PC-3 (cell line): ENCODE results near the gene TNFSF10. TPM values are rescaled to one million over a fixed set of nuclear protein-coding genes. Genes with fewer than 3 reads are reported as not detected.

Experiments
- ATAC-seq: fragments of 200-7000 bp; cut with Tn5 transposase; 2 replicates; pipeline ENCODE4 v1.9.1; 2020; ENCODE audit warnings: mild to moderate bottlenecking, moderate library complexity
- BruUV-seq: library from RNA; stranded (reverse); fragments of 400-500 nt; replicated peaks from 2 replicates; lab custom pipeline; 2021; lab: Mats Ljungman, UMichigan
- CTCF ChIA-PET: fragments of 300-600 bp; sonication (Branson Sonifier 250); formaldehyde crosslinking; loops from one replicate; lab custom pipeline; 2022; ENCODE audit warnings: antibody characterized with exemption; lab: Charles Lee
- POLR2A ChIA-PET: fragments of 300-600 bp; sonication (Branson Sonifier 250); formaldehyde crosslinking; loops from one replicate; lab custom pipeline; 2022; ENCODE audit warnings: antibody characterized with exemption; ENCODE audit not compliant: unreplicated experiment; lab: Charles Lee
- DNase-seq: peaks from one replicate; pipeline ENCODE4 v3.0.0-alpha.2; 2015
- H2AFZ ChIP-seq: fragments of 300-600 bp; sonication (generic); 2 replicates; pipeline ENCODE4 v1.6.0; 2016; ENCODE audit warnings: antibody characterized with exemption, low read length
- H3F3A ChIP-seq: fragments of 300-600 bp; sonication (generic); one replicate; pipeline ENCODE4 v1.6.0; 2017; ENCODE audit warnings: antibody characterized with exemption, low read length, control low read depth, mild to moderate bottlenecking; ENCODE audit not compliant: unreplicated experiment
- H3K27ac ChIP-seq: fragments of 300-600 bp; sonication (generic); 2 replicates; pipeline ENCODE4 v1.5.1; 2016; ENCODE audit warnings: mild to moderate bottlenecking, low read length
- H3K27me3 ChIP-seq: fragments of 300-600 bp; sonication (generic); 2 replicates; pipeline ENCODE4 v1.6.1; 2016; ENCODE audit warnings: low read length, mixed read lengths
- H3K36me3 ChIP-seq: fragments of 300-600 bp; sonication (generic); 2 replicates; pipeline ENCODE4 v1.6.1; 2016; ENCODE audit warnings: low read depth, mixed run types, low read length, mixed read lengths
- H3K4me1 ChIP-seq: fragments of 300-600 bp; sonication (generic); 2 replicates; pipeline ENCODE4 v1.5.1; 2016; ENCODE audit warnings: low read length; ENCODE audit not compliant: insufficient read depth
- H3K4me2 ChIP-seq: fragments of 300-600 bp; sonication (generic); 2 replicates; pipeline ENCODE4 v1.6.0; 2016; ENCODE audit warnings: low read length
- H3K4me3 ChIP-seq: fragments of 300-600 bp; sonication (generic); 2 replicates; pipeline ENCODE4 v1.5.1; 2016; ENCODE audit warnings: mild to moderate bottlenecking, low read length, mixed read lengths
- H3K79me2 ChIP-seq: fragments of 300-600 bp; sonication (generic); 2 replicates; pipeline ENCODE4 v1.6.1; 2017; ENCODE audit warnings: low read length, mixed read lengths
- H3K9ac ChIP-seq: fragments of 300-600 bp; sonication (generic); 2 replicates; pipeline ENCODE4 v1.6.0; 2016; ENCODE audit warnings: mild to moderate bottlenecking, low read length
- H3K9me2 ChIP-seq: fragments of 300-600 bp; sonication (generic); replicated peaks from 2 replicates; pipeline ENCODE4 v1.6.1; 2016; ENCODE audit warnings: mixed run types, low read length, mixed read lengths
- H3K9me3 ChIP-seq: fragments of 300-600 bp; sonication (generic); 2 replicates; pipeline ENCODE4 v1.6.1; 2016; ENCODE audit warnings: low read length, mixed read lengths
- H4K20me1 ChIP-seq: fragments of 300-600 bp; sonication (generic); 2 replicates; pipeline ENCODE4 v1.6.1; 2016; ENCODE audit warnings: low read length, mixed read lengths
- CTCF ChIP-seq: fragments of 300-600 bp; sonication (generic); conservative IDR thresholded peaks from 2 replicates; pipeline ENCODE4 v1.5.1; 2017; ENCODE audit warnings: antibody characterized with exemption, low read depth, mild to moderate bottlenecking, low read length
- EZH2 ChIP-seq: fragments of 300-600 bp; sonication (generic); IDR thresholded peaks from one replicate; pipeline ENCODE4 v1.6.1; 2017; ENCODE audit warnings: antibody characterized with exemption, mild to moderate bottlenecking, low read length; ENCODE audit not compliant: unreplicated experiment
- EZH2phosphoT487 ChIP-seq: fragments of 300-600 bp; sonication (generic); IDR thresholded peaks from 2 replicates; pipeline ENCODE4 v1.6.1; 2018; ENCODE audit warnings: mild to moderate bottlenecking, antibody characterized with exemption, low read length, borderline replicate concordance
- intact Hi-C: fragments of 100-400 bp; cut with micrococcal nuclease; formaldehyde crosslinking; loops from 2 replicates; pipeline ENCODE4 v1.9.0; 2023
- total RNA-seq: library from RNA; depleted of rRNA; stranded (reverse); fragments of >200 nt; gene quantifications from 2 replicates; pipeline ENCODE4 v1.2.3, GENCODE V29; 2014

Gene TNFSF10
- total RNA-seq, 1 experiment from 2014 or later, result 0.58 TPM

- intact Hi-C loops, result loop anchor here (2.0 kb wide), 1 partner anchor 23 kb away; no protein-coding TSS in a partner anchor
- Histone ChIP-seq H3K4me1 (peaks cover 26% of the 10 kb centered on the region), H3K79me2 (no peaks in the 10 kb centered on the region), H3K4me2 (no peak overlapping the region), H3K4me3 (no peak overlapping the region), H3K9ac (no peak overlapping the region), H4K20me1 (no peaks in the 10 kb centered on the region), H3K27me3 (no peaks in the 10 kb centered on the region), H3F3A (peaks cover 5% of the 10 kb centered on the region), H3K27ac (no peak overlapping the region), H3K9me3 (no peaks in the 10 kb centered on the region), H3K36me3 (no peaks in the 10 kb centered on the region), H3K9me2 (no peaks in the 10 kb centered on the region), H2AFZ (no peak overlapping the region)
- DNase-seq (no peak), ATAC-seq (no peak)
- POLR2A ChIA-PET, result interaction anchor here (0.6 kb wide), 1 partner anchor 477 kb away, joined by 4 read pairs; no protein-coding TSS in a partner anchor
- BruUV-seq, result no TSS peak
- TF ChIP-seq EZH2phosphoT487 (no peak), EZH2 (no peak), CTCF (no peak)
- CTCF ChIA-PET, result no interaction called here
Measured at GRCh38 chr3:172517859-172518466, 5.3 kb downstream of the TNFSF10 start.

GRCh38 chr3:172516318-172517214 lies 6.7 kb downstream of the TNFSF10 start:
- Histone ChIP-seq H3K36me3 (no peaks in the 10 kb centered on the region), H3K79me2 (no peaks in the 10 kb centered on the region), H3F3A (peaks cover 5% of the 10 kb centered on the region), H3K4me2 (peak overlapping the region; percentile 67), H3K4me1 (peaks cover 20% of the 10 kb centered on the region), H3K27me3 (no peaks in the 10 kb centered on the region), H3K9ac (peak overlapping the region; percentile 37), H3K9me3 (no peaks in the 10 kb centered on the region), H2AFZ (peak overlapping the region; percentile 65), H4K20me1 (no peaks in the 10 kb centered on the region), H3K27ac (peak overlapping the region; percentile 80), H3K9me2 (no peaks in the 10 kb centered on the region), H3K4me3 (peak overlapping the region; percentile 33; the same call in 1 of the 2 replicates)
- ChIA-PET CTCF (interaction anchor here (0.6 kb wide), 1 partner anchor 162 kb away, joined by 5 read pairs; no protein-coding TSS in a partner anchor), POLR2A (no interaction called here)
- intact Hi-C loops, result loop anchor here (1.0 to 2.0 kb wide), 3 partner anchors 24 to 80 kb away; no protein-coding TSS in a partner anchor
- TF ChIP-seq EZH2phosphoT487 (no peak), CTCF (no peak), EZH2 (no peak)
- ATAC-seq (peak; percentile 99), DNase-seq (peak; percentile 95)
- BruUV-seq, result no TSS peak
